Dermis microvascular lymphatic vessel endothelial cell (primary cell): ENCODE results near the gene TIMM8B. TPM values are rescaled to one million over a fixed set of nuclear protein-coding genes. Genes with fewer than 3 reads are reported as not detected.
"Not testable (repeated sequence)": the region's sequence is repeated elsewhere in the genome, so short reads cannot be mapped to it uniquely, and the experiment has no call there.

Experiments
- DNase-seq, 2 donors: peaks; one replicate each; pipeline versions ENCODE4 v3.0.0 to v3.0.0-alpha.2; 2010; ENCODE audit warnings: low read depth in 2 of 2
- total RNA-seq: library from RNA; depleted of rRNA; stranded (reverse); fragments of >200 nt; gene quantifications from 2 replicates; pipeline ENCODE4 v1.2.1, GENCODE V29; 2014

TIMM8B gene
- 69.8 and 111 TPM in 2 replicates for total RNA-seq

- DNase-seq, result peak; percentile 97 to 98
Observed at GRCh38 chr11:112086422-112087191, at the start of gene TIMM8B, which contains the start of gene SDHD. TIMM8B (minus strand) TSS chr11:112086756; CDS start chr11:112086723, 33 bp downstream. SDHD (plus strand) TSS chr11:112086873; CDS start chr11:112086908, 35 bp downstream.

GRCh38 chr11:112134473-112134872 lies 47.9 kb upstream of the TIMM8B start:
- DNase-seq, result no peak

GRCh38 chr11:112132737-112133136 lies 46.2 kb upstream of the TIMM8B start:
- no peak for DNase-seq

- no peak for DNase-seq
Observed at GRCh38 chr11:112129656-112130055, 43.1 kb upstream of the TIMM8B start.

- DNase-seq, result peak; percentile 17 to 78
Observed at GRCh38 chr11:112128483-112129121, 42.0 kb upstream of the TIMM8B start.

GRCh38 chr11:112127056-112127455 lies 40.5 kb upstream of the TIMM8B start:
- no peak for DNase-seq

GRCh38 chr11:112123129-112123528 lies 36.6 kb upstream of the TIMM8B start:
- no peak for DNase-seq

GRCh38 chr11:112121981-112122615 lies 35.5 kb upstream of the TIMM8B start:
- DNase-seq, result no peak

- no peak for DNase-seq
Observed at GRCh38 chr11:112118176-112118575, 31.6 kb upstream of the TIMM8B start.

- DNase-seq, result no peak
Observed at GRCh38 chr11:112115386-112115785, 28.8 kb upstream of the TIMM8B start.

- DNase-seq, result no peak
Observed at GRCh38 chr11:112114460-112114859, 27.9 kb upstream of the TIMM8B start.

- DNase-seq, result peak; percentile 58 to 68
Observed at GRCh38 chr11:112113539-112114457, 27.2 kb upstream of the TIMM8B start.

- DNase-seq, result no peak
Observed at GRCh38 chr11:112106070-112106469, 19.5 kb upstream of the TIMM8B start.

- no peak for DNase-seq
Observed at GRCh38 chr11:112103446-112103845, 16.9 kb upstream of the TIMM8B start.

GRCh38 chr11:112100462-112100861 lies 13.9 kb upstream of the TIMM8B start:
- DNase-seq, result no peak

GRCh38 chr11:112097734-112098528 lies 11.4 kb upstream of the TIMM8B start:
- DNase-seq, result no peak

- no peak for DNase-seq
Observed at GRCh38 chr11:112096194-112096593, 9.6 kb upstream of the TIMM8B start.

- not testable (repeated sequence) for DNase-seq
Observed at GRCh38 chr11:112095302-112095701, 8.7 kb upstream of the TIMM8B start.

GRCh38 chr11:112087212-112087611 lies 656 bp upstream of the TIMM8B start:
- peak in 1 of 2 donors; percentile 9 for DNase-seq

GRCh38 chr11:112085822-112086421 lies 634 bp downstream of the TIMM8B start:
- DNase-seq, result peak in 1 of 2 donors; percentile 1
